Neural cell (in vitro differentiated cells): Measurements from ENCODE around the gene ARSB. TPM values are rescaled to one million over a fixed set of nuclear protein-coding genes. Genes with fewer than 3 reads are reported as not detected.

ENCODE experiments used
- H2AFZ ChIP-seq: fragments of 200-600, 300-800 bp; sonication (generic), shearing (Covaris generic); 2 replicates; pipeline ENCODE4 v1.6.0; 2014; ENCODE audit warnings: low read depth, mild to moderate bottlenecking, antibody characterized with exemption, low read length, moderate library complexity
- H3F3A ChIP-seq: fragments of 200-600 bp; shearing (Covaris generic); 2 replicates; pipeline ENCODE4 v1.6.1; 2016; ENCODE audit warnings: mild to moderate bottlenecking, moderate library complexity, mixed read lengths, antibody characterized with exemption, low read length; ENCODE audit not compliant: insufficient read depth, poor library complexity, severe bottlenecking
- H3K27ac ChIP-seq: fragments of 200-600, 300-800 bp; sonication (generic), shearing (Covaris generic); 2 replicates; pipeline ENCODE4 v1.5.1; 2014; ENCODE audit warnings: mild to moderate bottlenecking, low read length, moderate library complexity
- H3K27me3 ChIP-seq: fragments of 300-800, 200-600 bp; sonication (generic), shearing (Covaris generic); 2 replicates; pipeline ENCODE4 v1.6.0; 2014; ENCODE audit warnings: mild to moderate bottlenecking, low read depth, low read length, moderate library complexity; ENCODE audit not compliant: insufficient read depth
- H3K36me3 ChIP-seq: fragments of 300-800, 200-600 bp; sonication (generic), shearing (Covaris generic); 2 replicates; pipeline ENCODE4 v1.5.1; 2014; ENCODE audit warnings: mild to moderate bottlenecking, antibody characterized with exemption, low read length, moderate library complexity; ENCODE audit not compliant: insufficient read depth
- H3K4me2 ChIP-seq: fragments of 300-800, 200-600 bp; sonication (generic), shearing (Covaris generic); 2 replicates; pipeline ENCODE4 v1.6.0; 2014; ENCODE audit warnings: mild to moderate bottlenecking, low read length
- H3K4me3 ChIP-seq: fragments of 300-800, 200-600 bp; sonication (generic), shearing (Covaris generic); 2 replicates; pipeline ENCODE4 v1.5.1; 2014; ENCODE audit warnings: mild to moderate bottlenecking, low read length, moderate library complexity
- H3K79me2 ChIP-seq: fragments of 200-600 bp; shearing (Covaris generic); replicated peaks from 2 replicates; pipeline ENCODE4 v1.6.0; 2014; ENCODE audit warnings: mild to moderate bottlenecking, low read length, moderate library complexity; ENCODE audit not compliant: insufficient read depth
- H3K9ac ChIP-seq: fragments of 300-800, 200-600 bp; sonication (generic), shearing (Covaris generic); 2 replicates; pipeline ENCODE4 v1.6.1; 2016; ENCODE audit warnings: mild to moderate bottlenecking, low read length, mixed read lengths
- H3K9me2 ChIP-seq: fragments of 200-600 bp; shearing (Covaris generic); 2 replicates; pipeline ENCODE4 v1.6.1; 2016; ENCODE audit warnings: mild to moderate bottlenecking, low read length, mixed read lengths; ENCODE audit not compliant: insufficient read depth
- H3K9me3 ChIP-seq: fragments of 200-600, 300-800 bp; sonication (generic), shearing (Covaris generic); 2 replicates; pipeline ENCODE4 v1.6.1; 2016; ENCODE audit warnings: mild to moderate bottlenecking, mixed run types, low read length, moderate library complexity, mixed read lengths
- H4K20me1 ChIP-seq: fragments of 200-600 bp; shearing (Covaris generic); 2 replicates; pipeline ENCODE4 v1.6.1; 2016; ENCODE audit warnings: mild to moderate bottlenecking, mixed run types; ENCODE audit not compliant: insufficient read depth
- CTCF ChIP-seq: fragments of 450-650 bp; IDR thresholded peaks from 2 replicates; pipeline ENCODE4 v1.5.1; 2014; ENCODE audit warnings: antibody characterized with exemption, mild to moderate bottlenecking, moderate library complexity; ENCODE audit not compliant: poor library complexity, severe bottlenecking
- EP300 ChIP-seq: fragments of 450-650 bp; conservative IDR thresholded peaks from 2 replicates; pipeline ENCODE4 v1.6.1; 2014; ENCODE audit warnings: antibody characterized with exemption, mild to moderate bottlenecking, moderate library complexity; ENCODE audit not compliant: poor library complexity, severe bottlenecking
- EZH2 ChIP-seq: fragments of 200-600, 300-800 bp; shearing (Covaris generic), sonication (generic); IDR thresholded peaks from 2 replicates; pipeline ENCODE4 v1.6.1; 2014; ENCODE audit warnings: antibody characterized with exemption, low read length, borderline replicate concordance, mild to moderate bottlenecking; ENCODE audit not compliant: insufficient read depth, poor library complexity, severe bottlenecking
- MXI1 ChIP-seq: fragments of 450-650 bp; conservative IDR thresholded peaks from 2 replicates; pipeline ENCODE4 v1.6.1; 2014; ENCODE audit warnings: antibody characterized with exemption, mild to moderate bottlenecking; ENCODE audit not compliant: poor library complexity, severe bottlenecking
- POLR2AphosphoS5 ChIP-seq: IDR thresholded peaks from 2 replicates; pipeline ENCODE4 v1.6.1; 2012
- RAD21 ChIP-seq: fragments of 450-650 bp; conservative IDR thresholded peaks from 2 replicates; pipeline ENCODE4 v1.6.1; 2014; ENCODE audit warnings: antibody characterized with exemption, mild to moderate bottlenecking, moderate library complexity
- SMC3 ChIP-seq: fragments of 450-650 bp; conservative IDR thresholded peaks from 2 replicates; pipeline ENCODE4 v1.6.1; 2014; ENCODE audit warnings: antibody characterized with exemption, mild to moderate bottlenecking, moderate library complexity; ENCODE audit not compliant: poor library complexity
- TAF1 ChIP-seq: IDR thresholded peaks from 2 replicates; pipeline ENCODE4 v1.6.1; 2012; ENCODE audit warnings: low read depth
- polyA plus RNA-seq: library from polyadenylated mRNA; depleted of rRNA; stranded (reverse); fragments of >200 nt; gene quantifications from 2 replicates; pipeline ENCODE4 v1.2.3, GENCODE V29; 2014
- TF ChIP-seq, protein P1 (sequence below): IDR thresholded peaks from 2 replicates; pipeline ENCODE4 v1.6.1; 2012; ENCODE audit warnings: borderline replicate concordance

The ARSB gene
- polyA plus RNA-seq, 1 donor from 2014 or later, result 8.7 TPM

- Histone ChIP-seq H4K20me1 (no peaks in the 10 kb centered on the region), H3K27ac (no peak overlapping the region), H3K79me2 (no peaks in the 10 kb centered on the region), H2AFZ (no peak overlapping the region), H3K4me3 (no peak overlapping the region), H3F3A (no peaks in the 10 kb centered on the region), H3K4me2 (no peak overlapping the region), H3K27me3 (no peaks in the 10 kb centered on the region), H3K9me3 (no peaks in the 10 kb centered on the region), H3K9ac (no peak overlapping the region), H3K9me2 (no peaks in the 10 kb centered on the region), H3K36me3 (no peaks in the 10 kb centered on the region)
- TF ChIP-seq EP300 (no peak), CTCF (no peak), RAD21 (no peak), MXI1 (no peak), SMC3 (no peak), POLR2AphosphoS5 (no peak), TAF1 (no peak), EZH2 (no peak)
- TF ChIP-seq, protein P1, sequence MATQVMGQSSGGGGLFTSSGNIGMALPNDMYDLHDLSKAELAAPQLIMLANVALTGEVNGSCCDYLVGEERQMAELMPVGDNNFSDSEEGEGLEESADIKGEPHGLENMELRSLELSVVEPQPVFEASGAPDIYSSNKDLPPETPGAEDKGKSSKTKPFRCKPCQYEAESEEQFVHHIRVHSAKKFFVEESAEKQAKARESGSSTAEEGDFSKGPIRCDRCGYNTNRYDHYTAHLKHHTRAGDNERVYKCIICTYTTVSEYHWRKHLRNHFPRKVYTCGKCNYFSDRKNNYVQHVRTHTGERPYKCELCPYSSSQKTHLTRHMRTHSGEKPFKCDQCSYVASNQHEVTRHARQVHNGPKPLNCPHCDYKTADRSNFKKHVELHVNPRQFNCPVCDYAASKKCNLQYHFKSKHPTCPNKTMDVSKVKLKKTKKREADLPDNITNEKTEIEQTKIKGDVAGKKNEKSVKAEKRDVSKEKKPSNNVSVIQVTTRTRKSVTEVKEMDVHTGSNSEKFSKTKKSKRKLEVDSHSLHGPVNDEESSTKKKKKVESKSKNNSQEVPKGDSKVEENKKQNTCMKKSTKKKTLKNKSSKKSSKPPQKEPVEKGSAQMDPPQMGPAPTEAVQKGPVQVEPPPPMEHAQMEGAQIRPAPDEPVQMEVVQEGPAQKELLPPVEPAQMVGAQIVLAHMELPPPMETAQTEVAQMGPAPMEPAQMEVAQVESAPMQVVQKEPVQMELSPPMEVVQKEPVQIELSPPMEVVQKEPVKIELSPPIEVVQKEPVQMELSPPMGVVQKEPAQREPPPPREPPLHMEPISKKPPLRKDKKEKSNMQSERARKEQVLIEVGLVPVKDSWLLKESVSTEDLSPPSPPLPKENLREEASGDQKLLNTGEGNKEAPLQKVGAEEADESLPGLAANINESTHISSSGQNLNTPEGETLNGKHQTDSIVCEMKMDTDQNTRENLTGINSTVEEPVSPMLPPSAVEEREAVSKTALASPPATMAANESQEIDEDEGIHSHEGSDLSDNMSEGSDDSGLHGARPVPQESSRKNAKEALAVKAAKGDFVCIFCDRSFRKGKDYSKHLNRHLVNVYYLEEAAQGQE, result no peak
Observed at GRCh38 chr5:78803941-78804340, 181.2 kb downstream of the ARSB start.

DNA sequence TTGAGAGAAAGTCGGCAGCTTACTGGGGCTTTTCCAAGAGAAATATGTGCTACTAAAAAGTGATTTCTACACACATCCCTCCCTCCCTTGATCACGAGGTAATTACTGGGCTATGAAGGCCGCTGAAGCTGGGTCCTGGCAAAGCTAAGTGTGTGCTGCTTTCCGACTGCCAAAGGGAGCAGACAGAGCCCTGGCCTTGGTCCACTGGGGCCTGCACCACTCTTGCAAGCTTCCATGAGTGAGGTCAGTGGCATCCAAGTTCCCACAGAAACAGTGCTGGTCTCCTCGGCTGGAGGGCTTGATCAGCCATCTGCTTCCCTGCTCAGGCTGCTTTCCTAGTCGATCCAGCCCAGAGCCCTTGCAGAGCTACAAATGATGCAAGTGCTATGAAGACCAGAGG is 181.8 kb downstream of the ARSB start:
- no peaks in the 10 kb centered on the region for H3K9me2 ChIP-seq
- no peak overlapping the region for H3K27ac ChIP-seq
- H3K36me3 ChIP-seq, result no peaks in the 10 kb centered on the region
- no peaks in the 10 kb centered on the region for H3K9me3 ChIP-seq
- no peaks in the 10 kb centered on the region for H3K79me2 ChIP-seq
- no peaks in the 10 kb centered on the region for H3K27me3 ChIP-seq
- H2AFZ ChIP-seq, result no peak overlapping the region
- no peaks in the 10 kb centered on the region for H4K20me1 ChIP-seq
- no peak overlapping the region for H3K9ac ChIP-seq
- H3K4me2 ChIP-seq, result no peak overlapping the region
- H3K4me3 ChIP-seq, result no peak overlapping the region
- TF ChIP-seq TAF1 (no peak), CTCF (no peak), MXI1 (no peak), SMC3 (no peak), RAD21 (no peak), EP300 (no peak), EZH2 (no peak), POLR2AphosphoS5 (no peak)
- TF ChIP-seq, protein P1, result no peak
- H3F3A ChIP-seq, result no peaks in the 10 kb centered on the region
